Testis (tissue), 3 donors: ENCODE measurements around the gene CEMP1. TPM values are rescaled to one million over a fixed set of nuclear protein-coding genes. Genes with fewer than 3 reads are reported as not detected.

Source experiments
- DNase-seq: peaks from one replicate; pipeline ENCODE4 v3.0.0-alpha.2; 2019
- H3K27ac ChIP-seq, 2 donors: fragments of 200-600 bp; sonication (generic); one replicate each; pipeline ENCODE4 v1.5.1; 2019
- H3K27me3 ChIP-seq: fragments of 200-600 bp; sonication (generic); one replicate; pipeline ENCODE4 v1.5.1; 2019
- H3K36me3 ChIP-seq: fragments of 200-600 bp; sonication (generic); one replicate; pipeline ENCODE4 v1.5.1; 2017; ENCODE audit warnings: low read depth; ENCODE audit errors: missing control alignments
- H3K4me1 ChIP-seq: fragments of 200-600 bp; sonication (generic); one replicate; pipeline ENCODE4 v1.5.1; 2019
- H3K4me3 ChIP-seq, 2 donors: fragments of 200-600 bp; sonication (generic); one replicate each; pipeline ENCODE4 v1.5.1; 2017 to 2019
- H3K9me3 ChIP-seq: fragments of 200-600 bp; sonication (generic); one replicate; pipeline ENCODE4 v1.5.1; 2017
- CTCF ChIP-seq, 3 experiments: fragments of 450-650 bp in 2 of 3; fragments of 200-600 bp in 1 of 3; sonication (generic) in 1 of 3; IDR thresholded peaks; one replicate each; pipeline ENCODE4 v1.5.1; 2016 to 2019; ENCODE audit warnings: antibody characterized with exemption in 3 of 3, mild to moderate bottlenecking in 2 of 3, moderate library complexity in 1 of 3
- POLR2A ChIP-seq: fragments of 450-650 bp; IDR thresholded peaks from one replicate; pipeline ENCODE4 v1.6.1; 2017; ENCODE audit warnings: antibody characterized with exemption, mild to moderate bottlenecking, moderate library complexity
- WGBS, 2 donors: methylation state at CpG; one replicate each; pipeline ENCODE4 v1.1.5; 2018; 5-methylcytosine and 5-hydroxymethylcytosine counted together
- intact Hi-C: fragments of 100-400 bp; cut with DNase I; formaldehyde crosslinking; loops from one replicate; pipeline ENCODE4 v1.15.1; 2023; ENCODE audit warnings: low total_unique reads
- microRNA counts, 2 donors: library from miRNA; unstranded; fragments of <30 nt; microRNA quantifications; one replicate each; lab custom pipeline; 2016
- microRNA-seq, 2 donors: library from miRNA; unstranded; fragments of <30 nt; microRNA quantifications; one replicate each; pipeline ENCODE4, GENCODE V29; 2016; ENCODE audit warnings: borderline number of aligned reads in 2 of 2, borderline replicate concordance in 1 of 2
- polyA plus RNA-seq: library from polyadenylated mRNA; stranded (reverse); fragments of 350-450 nt; fragmentation: Illumina TruSeq; extraction: RNeasy Lipid Tissue Mini Kit (QIAGEN cat#74804); gene quantifications from one replicate; pipeline ENCODE4 v1.2.3, GENCODE V29; 2014; ENCODE audit warnings: low read depth, low replicate concordance; ENCODE audit not compliant: insufficient read depth
- small RNA-seq, 2 donors: library from RNA; depleted of rRNA; stranded (forward); fragments of <200 nt; gene quantifications; one replicate each; pipeline ENCODE3, GENCODE V24; 2016
- total RNA-seq, 2 donors: library from RNA; depleted of rRNA; stranded (reverse); fragments of >200 nt; gene quantifications; one replicate each; pipeline ENCODE4 v1.2.3, GENCODE V29; 2016

Gene CEMP1
- total and polyA plus RNA-seq, 3 donors from 2014 or later: 1.6 to 5.5 (median 5.4) TPM

GRCh38 chr16:2480948-2481347 lies 50.3 kb downstream of the CEMP1 start:
- no peak for DNase-seq
- intact Hi-C loops: loop anchor here (10.0 kb wide), 1 partner anchor 146 kb away; no protein-coding TSS in a partner anchor
- Histone ChIP-seq H3K4me3 (no peak overlapping the region), H3K27ac (no peak overlapping the region), H3K36me3 (no peaks in the 10 kb centered on the region), H3K9me3 (no peaks in the 10 kb centered on the region), H3K27me3 (no peaks in the 10 kb centered on the region), H3K4me1 (peaks cover 15% of the 10 kb centered on the region)
- TF ChIP-seq POLR2A: no peak
- no peak for TF ChIP-seq CTCF (IDR thresholded peaks at IDR 0.05)
- 82 to 89% methylated on average over 12 of the region's 12 CpGs for WGBS, 2 donors

MicroRNAs encoded within 50 kb of the gene (microRNA counts, 767-probe panel; counts per million panel counts)
- 0 to 152 counts per million in 2 donors for microRNA hsa-miR-3178 (lab: Ali Mortazavi, UCI)

Small RNAs within 50 kb of the gene (microRNA-seq; reads per million reads assigned to microRNA genes)
- gene MIR3178: 0 to 1.4 reads per million in 2 donors

Small RNAs within 50 kb of the gene (small RNA-seq; reads per million reads assigned to genes)
- gene AC093525.1: 0 reads per million in 2 donors
- 0 to 0.09 reads per million in 2 donors for gene MIR3178

Other genes with a start within 250 kb of the CEMP1 start
- gene ABCA3, start 190.7 kb downstream of the CEMP1 start, total RNA-seq: 10 to 100 TPM; 35.1 to 38.1 TPM
- gene ABCA3, start 190.7 kb downstream of the CEMP1 start, polyA plus RNA-seq: 24.5 TPM
- gene CCNF, start 102.0 kb downstream of the CEMP1 start, total RNA-seq: 10 to 100 TPM in 1 of 2 donors, 1 to 10 TPM in 1; 9.4 to 10.8 TPM
- gene CCNF, start 102.0 kb downstream of the CEMP1 start, polyA plus RNA-seq: 6.0 TPM
- gene TEDC2, start 71.3 kb downstream of the CEMP1 start, total RNA-seq: 10 to 100 TPM; 18.0 to 19.4 TPM
- 7.7 TPM for gene TEDC2, start 71.3 kb downstream of the CEMP1 start, polyA plus RNA-seq
- gene NTN3, start 60.1 kb downstream of the CEMP1 start, total RNA-seq: 1 to 10 TPM; 1.1 to 1.7 TPM
- gene NTN3, start 60.1 kb downstream of the CEMP1 start, polyA plus RNA-seq: not detected
- gene TBC1D24, start 56.3 kb downstream of the CEMP1 start, total RNA-seq: 10 to 100 TPM; 11.2 to 13.5 TPM
- gene TBC1D24, start 56.3 kb downstream of the CEMP1 start, polyA plus RNA-seq: 5.3 TPM
- gene ATP6V0C, start 17.5 kb downstream of the CEMP1 start, total RNA-seq: 100 to 1,000 TPM; 180 to 190 TPM
- gene ATP6V0C, start 17.5 kb downstream of the CEMP1 start, polyA plus RNA-seq: 182 TPM
- 10 to 100 TPM; 72.8 to 78.8 TPM for gene AMDHD2, start 11.0 kb downstream of the CEMP1 start, total RNA-seq
- 58.6 TPM for gene AMDHD2, start 11.0 kb downstream of the CEMP1 start, polyA plus RNA-seq
- 10 to 100 TPM; 61.1 to 75.3 TPM for gene PDPK1, start 6.6 kb upstream of the CEMP1 start, total RNA-seq
- gene PDPK1, start 6.6 kb upstream of the CEMP1 start, polyA plus RNA-seq: 53.0 TPM
- 10 to 100 TPM; 63.9 to 72.2 TPM for gene KCTD5, start 151.1 kb upstream of the CEMP1 start, total RNA-seq
- gene KCTD5, start 151.1 kb upstream of the CEMP1 start, polyA plus RNA-seq: 33.3 TPM
- gene PRSS27, start 188.8 kb upstream of the CEMP1 start, total RNA-seq: 1 to 10 TPM; 6.4 to 6.7 TPM
- gene PRSS27, start 188.8 kb upstream of the CEMP1 start, polyA plus RNA-seq: 4.3 TPM
- gene SRRM2, start 221.2 kb upstream of the CEMP1 start, total RNA-seq: 100 to 1,000 TPM; 446 to 738 TPM
- gene SRRM2, start 221.2 kb upstream of the CEMP1 start, polyA plus RNA-seq: 526 TPM
- 100 to 1,000 TPM; 377 to 381 TPM for gene ELOB, start 245.9 kb upstream of the CEMP1 start, total RNA-seq
- 582 TPM for gene ELOB, start 245.9 kb upstream of the CEMP1 start, polyA plus RNA-seq